CD14-positive monocyte (primary cell): ENCODE results near the gene CCDC12. TPM values are rescaled to one million over a fixed set of nuclear protein-coding genes. Genes with fewer than 3 reads are reported as not detected.
A peak's percentile ranks its signal among the peaks of the same experiment; 100 is the strongest.

ENCODE experiments used
- DNase-seq, 3 donors: peaks; one replicate each; pipeline ENCODE4 v3.0.0-alpha.2; 2011 to 2022
- H2AFZ ChIP-seq: 2 replicates; pipeline ENCODE4 v1.6.0; 2012; ENCODE audit warnings: mild to moderate bottlenecking, low read depth, low read length, inconsistent platforms; ENCODE audit not compliant: insufficient read depth, poor library complexity, severe bottlenecking
- H3K27ac ChIP-seq, 2 donors: 1 replicate in 1 of 2; 2 replicates in 1 of 2; pipeline ENCODE4 v1.5.1; 2012 to 2013; ENCODE audit warnings: low read length in 2 of 2, control low read depth in 1 of 2, inconsistent platforms in 1 of 2, low read depth in 1 of 2, mild to moderate bottlenecking in 1 of 2
- H3K27me3 ChIP-seq, 2 donors: one replicate each; pipeline versions ENCODE4 v1.6.0 to v1.6.1; 2011 to 2013; ENCODE audit warnings: low read length in 2 of 2; ENCODE audit not compliant: control insufficient read depth in 2 of 2, insufficient read depth in 2 of 2
- H3K36me3 ChIP-seq, 2 donors: replicated peaks in 1 of 2; 1 replicate in 1 of 2; 2 replicates in 1 of 2; pipeline versions ENCODE4 v1.5.1 to v1.6.1; 2012 to 2013; ENCODE audit warnings: low read length in 2 of 2, control low read depth in 1 of 2, inconsistent platforms in 1 of 2, mild to moderate bottlenecking in 1 of 2; ENCODE audit not compliant: insufficient read depth in 2 of 2, control insufficient read depth in 1 of 2
- H3K4me1 ChIP-seq, 2 donors: 1 replicate in 1 of 2; 2 replicates in 1 of 2; pipeline versions ENCODE4 v1.5.1 to v1.6.1; 2012 to 2013; ENCODE audit warnings: low read length in 2 of 2, control low read depth in 1 of 2, inconsistent platforms in 1 of 2, mild to moderate bottlenecking in 1 of 2, moderate library complexity in 1 of 2; ENCODE audit not compliant: insufficient read depth in 2 of 2, control insufficient read depth in 1 of 2
- H3K4me2 ChIP-seq: replicated peaks from 2 replicates; pipeline ENCODE3; 2012; ENCODE audit warnings: low read length, moderate library complexity, mild to moderate bottlenecking; ENCODE audit not compliant: poor library complexity, severe bottlenecking; ENCODE audit errors: extremely low read depth
- H3K4me3 ChIP-seq, 3 experiments: fragments of 200-600 bp in 1 of 3; sonication (generic) in 1 of 3; replicated peaks in 1 of 3; 1 replicate in 2 of 3; 2 replicates in 1 of 3; pipeline ENCODE4 v1.5.1; 2011 to 2013; ENCODE audit warnings: low read length in 3 of 3, mild to moderate bottlenecking in 3 of 3, control low read depth in 2 of 3, low read depth in 2 of 3, inconsistent platforms in 1 of 3, moderate library complexity in 1 of 3
- H3K79me2 ChIP-seq: 2 replicates; pipeline ENCODE4 v1.6.0; 2012; ENCODE audit warnings: mild to moderate bottlenecking, control low read depth, inconsistent platforms, low read length, moderate library complexity; ENCODE audit not compliant: insufficient read depth
- H3K9ac ChIP-seq: 2 replicates; pipeline ENCODE4 v1.6.0; 2017; ENCODE audit warnings: low read length, mild to moderate bottlenecking; ENCODE audit not compliant: insufficient read depth, poor library complexity, severe bottlenecking
- H3K9me3 ChIP-seq, 2 donors: replicated peaks in 1 of 2; 1 replicate in 1 of 2; 2 replicates in 1 of 2; pipeline versions ENCODE4 v1.5.1 to v1.6.1; 2012 to 2013; ENCODE audit warnings: low read length in 2 of 2, control low read depth in 1 of 2; ENCODE audit not compliant: control insufficient read depth in 1 of 2, insufficient read depth in 1 of 2
- H4K20me1 ChIP-seq: 2 replicates; pipeline ENCODE4 v1.6.0; 2012; ENCODE audit warnings: mild to moderate bottlenecking, low read length, control low read depth, moderate library complexity; ENCODE audit not compliant: insufficient read depth
- H3K27ac Mint-ChIP-seq, 7 donors: one replicate each; pipeline ENCODE4 v1.8.0; 2020; ENCODE audit warnings: mild to moderate bottlenecking in 7 of 7, mixed read lengths in 7 of 7, moderate library complexity in 6 of 7, inconsistent platforms in 2 of 7
- H3K27me3 Mint-ChIP-seq, 3 donors: one replicate each; pipeline ENCODE4 v1.8.0; 2021 to 2022; ENCODE audit warnings: low read depth in 3 of 3, mild to moderate bottlenecking in 3 of 3, mixed read lengths in 3 of 3, moderate library complexity in 3 of 3, inconsistent platforms in 1 of 3
- H3K36me3 Mint-ChIP-seq, 2 donors: one replicate each; pipeline ENCODE4 v1.8.0; 2020; ENCODE audit warnings: mixed read lengths in 2 of 2, inconsistent platforms in 1 of 2, mild to moderate bottlenecking in 1 of 2
- H3K4me1 Mint-ChIP-seq: one replicate; pipeline ENCODE4 v1.8.0; 2020; ENCODE audit warnings: mild to moderate bottlenecking, mixed read lengths
- H3K4me3 Mint-ChIP-seq, 2 donors: one replicate each; pipeline ENCODE4 v1.8.0; 2020; ENCODE audit warnings: mild to moderate bottlenecking in 2 of 2, mixed read lengths in 2 of 2, moderate library complexity in 1 of 2
- H3K9me3 Mint-ChIP-seq, 7 donors: one replicate each; pipeline ENCODE4 v1.8.0; 2020 to 2022; ENCODE audit warnings: mixed read lengths in 7 of 7, mild to moderate bottlenecking in 6 of 7, moderate library complexity in 6 of 7, inconsistent platforms in 2 of 7
- WGBS: methylation state at CpG from one replicate; pipeline ENCODE4 v1.1.5; 2013; ENCODE audit warnings: missing lambda C conversion rate; ENCODE audit not compliant: insufficient coverage; 5-methylcytosine and 5-hydroxymethylcytosine counted together
- intact Hi-C, 2 donors: fragments of 100-400 bp; cut with micrococcal nuclease; formaldehyde crosslinking; loops; one replicate each; pipeline versions ENCODE4 v1.15.0 to v1.15.1; 2023
- polyA plus RNA-seq, 3 donors: library from polyadenylated mRNA; depleted of rRNA in 1 of 3; unstranded in 2 of 3; stranded (reverse) in 1 of 3; fragments of 300-500 nt in 2 of 3; fragments of >200 nt in 1 of 3; fragmentation: Illumina TruSeq in 2 of 3; gene quantifications; 1 replicate in 2 of 3; 2 replicates in 1 of 3; pipeline ENCODE4 v1.2.3, GENCODE V29; 2012 to 2021
- TF ChIP-seq, protein P1 (sequence below): fragments of 200-600 bp; IDR thresholded peaks from one replicate; pipeline ENCODE4 v1.8.0; 2022; ENCODE audit warnings: antibody characterized with exemption, mild to moderate bottlenecking

Gene CCDC12
- polyA plus RNA-seq, 3 donors: 50.1 to 70.7 (median 55.8) TPM

DNA sequence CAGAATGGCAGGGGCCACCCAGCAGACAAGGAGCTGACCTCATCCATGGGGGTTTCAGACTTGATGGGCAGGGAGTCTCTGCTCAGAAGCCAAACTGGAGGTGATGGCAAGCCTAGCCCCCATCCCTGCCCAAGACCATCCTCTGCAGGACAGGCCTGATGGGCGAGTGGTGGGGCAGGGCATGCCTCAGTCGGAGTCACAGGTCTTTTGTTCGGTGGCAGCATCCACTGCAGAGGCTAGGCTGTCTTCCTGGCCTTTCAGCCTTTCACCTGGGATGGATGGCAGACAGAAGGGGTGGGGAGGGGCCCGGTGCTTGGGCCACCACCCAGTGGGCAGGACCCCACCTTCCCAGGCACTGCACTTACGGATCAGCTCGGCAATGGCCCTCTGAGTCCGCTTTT is 54.7 kb downstream of the CCDC12 start:
- Histone ChIP-seq H3K9ac (no peak overlapping the region), H4K20me1 (peaks cover 51% of the 10 kb centered on the region), H3K4me3 (no peak overlapping the region), H3K79me2 (peaks cover 52% of the 10 kb centered on the region), H3K9me3 (peaks cover 0 to 2% of the 10 kb centered on the region in 2 donors), H3K4me2 (no peak overlapping the region), H3K27ac (peak overlapping the region in 1 of 2 donors; percentile 63), H3K27me3 (no peaks in the 10 kb centered on the region), H3K4me1 (peaks cover 19 to 31% of the 10 kb centered on the region in 2 donors), H3K36me3 (peaks cover 87 to 92% of the 10 kb centered on the region in 2 donors), H2AFZ (no peak overlapping the region)
- WGBS: 100% methylated on average over 6 of the region's 7 CpGs
- intact Hi-C loops: loop anchor here (5.0 kb wide), 1 partner anchor 75 kb away; no protein-coding TSS in a partner anchor
- TF ChIP-seq, protein P1, sequence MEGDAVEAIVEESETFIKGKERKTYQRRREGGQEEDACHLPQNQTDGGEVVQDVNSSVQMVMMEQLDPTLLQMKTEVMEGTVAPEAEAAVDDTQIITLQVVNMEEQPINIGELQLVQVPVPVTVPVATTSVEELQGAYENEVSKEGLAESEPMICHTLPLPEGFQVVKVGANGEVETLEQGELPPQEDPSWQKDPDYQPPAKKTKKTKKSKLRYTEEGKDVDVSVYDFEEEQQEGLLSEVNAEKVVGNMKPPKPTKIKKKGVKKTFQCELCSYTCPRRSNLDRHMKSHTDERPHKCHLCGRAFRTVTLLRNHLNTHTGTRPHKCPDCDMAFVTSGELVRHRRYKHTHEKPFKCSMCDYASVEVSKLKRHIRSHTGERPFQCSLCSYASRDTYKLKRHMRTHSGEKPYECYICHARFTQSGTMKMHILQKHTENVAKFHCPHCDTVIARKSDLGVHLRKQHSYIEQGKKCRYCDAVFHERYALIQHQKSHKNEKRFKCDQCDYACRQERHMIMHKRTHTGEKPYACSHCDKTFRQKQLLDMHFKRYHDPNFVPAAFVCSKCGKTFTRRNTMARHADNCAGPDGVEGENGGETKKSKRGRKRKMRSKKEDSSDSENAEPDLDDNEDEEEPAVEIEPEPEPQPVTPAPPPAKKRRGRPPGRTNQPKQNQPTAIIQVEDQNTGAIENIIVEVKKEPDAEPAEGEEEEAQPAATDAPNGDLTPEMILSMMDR: no peak
- Mint-ChIP-seq H3K27ac (peak overlapping the region in 1 of 7 donors; percentile 55), H3K4me1 (peaks cover 23% of the 10 kb centered on the region), H3K4me3 (no peak overlapping the region), H3K9me3 (peaks cover 0 to 5% (median 0%) of the 10 kb centered on the region in 7 donors), H3K27me3 (no peaks in the 10 kb centered on the region), H3K36me3 (peaks cover 82 to 90% of the 10 kb centered on the region in 2 donors)
- DNase-seq: no peak

DNA sequence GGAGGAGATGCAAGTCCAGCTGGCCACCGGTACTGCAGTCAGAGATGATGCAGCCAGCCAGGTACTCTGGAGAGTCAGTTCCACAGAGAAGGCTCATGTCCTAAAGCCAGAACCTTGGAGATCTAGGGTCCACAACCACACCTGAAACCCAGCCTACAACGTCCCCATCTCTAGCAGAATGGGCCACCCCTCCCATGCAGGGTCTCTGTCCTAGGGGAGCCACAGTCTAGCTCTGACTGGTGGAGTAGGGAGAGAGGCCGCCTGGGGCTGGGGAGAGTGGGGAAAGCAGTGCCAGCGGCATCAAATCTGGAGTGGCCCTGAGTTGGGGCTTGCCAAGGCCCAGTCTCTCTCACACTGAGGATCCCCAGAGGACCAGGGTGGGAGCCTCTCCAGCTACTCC is 55.5 kb downstream of the CCDC12 start:
- H3K4me2 ChIP-seq: no peak overlapping the region
- Mint-ChIP-seq H3K4me3 (no peak overlapping the region), H3K27ac (no peak overlapping the region), H3K36me3 (peaks cover 86 to 96% of the 10 kb centered on the region in 2 donors), H3K9me3 (peaks cover 0 to 5% (median 0%) of the 10 kb centered on the region in 7 donors), H3K4me1 (peaks cover 15% of the 10 kb centered on the region), H3K27me3 (no peaks in the 10 kb centered on the region)
- peaks cover 11 to 22% of the 10 kb centered on the region in 2 donors for H3K4me1 ChIP-seq
- no peak overlapping the region for H3K9ac ChIP-seq
- TF ChIP-seq, protein P1: no peak
- WGBS: 100% methylated on average over 1 of the region's 4 CpGs
- H2AFZ ChIP-seq: no peak overlapping the region
- peaks cover 45% of the 10 kb centered on the region for H3K79me2 ChIP-seq
- peaks cover 46% of the 10 kb centered on the region for H4K20me1 ChIP-seq
- no peaks in the 10 kb centered on the region for H3K27me3 ChIP-seq
- intact Hi-C loops: loop anchor here (5.0 kb wide), 1 partner anchor 76 kb away; no protein-coding TSS in a partner anchor
- peaks cover 86 to 99% of the 10 kb centered on the region in 2 donors for H3K36me3 ChIP-seq
- peak overlapping the region in 1 of 2 donors; percentile 5 for H3K27ac ChIP-seq
- H3K9me3 ChIP-seq: peaks cover 0 to 2% of the 10 kb centered on the region in 2 donors
- no peak for DNase-seq
- H3K4me3 ChIP-seq: no peak overlapping the region
